ENCODE data around the gene FAM107A.
A peak's percentile ranks its signal among the peaks of the same experiment; 100 is the strongest.

Gene FAM107A

DNA sequence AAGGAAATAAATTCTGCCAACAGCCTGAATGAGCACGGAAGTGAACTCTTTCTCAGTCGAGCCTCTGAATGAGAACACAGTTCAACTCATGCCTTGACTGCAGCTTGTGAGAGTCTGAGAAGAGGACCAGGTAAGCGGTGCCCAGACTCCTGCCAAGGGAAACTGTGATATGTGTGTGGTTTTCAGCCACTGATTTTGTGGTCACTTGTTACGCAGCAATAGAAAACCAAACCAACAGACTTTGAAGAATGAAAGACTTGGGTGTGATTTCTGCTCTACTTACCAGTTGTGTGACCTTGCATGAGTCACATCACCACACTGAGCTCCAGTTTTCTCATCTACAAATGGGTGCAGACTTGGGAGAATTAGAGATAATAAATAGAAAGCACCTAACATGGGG, 30.6 kb upstream of the FAM107A start:
- ATAC-seq (peak; percentile 57), DNase-seq (no peak)
- Mint-ChIP-seq H3K36me3 (ENCODE audit: low read depth) (no peaks in the 10 kb centered on the region), H3K27me3 (peaks cover 5% of the 10 kb centered on the region), H3K9me3 (no peaks in the 10 kb centered on the region), H3K27ac (no peak overlapping the region), H3K4me1 (peaks cover 3% of the 10 kb centered on the region), H3K4me3 (no peak overlapping the region)

DNA sequence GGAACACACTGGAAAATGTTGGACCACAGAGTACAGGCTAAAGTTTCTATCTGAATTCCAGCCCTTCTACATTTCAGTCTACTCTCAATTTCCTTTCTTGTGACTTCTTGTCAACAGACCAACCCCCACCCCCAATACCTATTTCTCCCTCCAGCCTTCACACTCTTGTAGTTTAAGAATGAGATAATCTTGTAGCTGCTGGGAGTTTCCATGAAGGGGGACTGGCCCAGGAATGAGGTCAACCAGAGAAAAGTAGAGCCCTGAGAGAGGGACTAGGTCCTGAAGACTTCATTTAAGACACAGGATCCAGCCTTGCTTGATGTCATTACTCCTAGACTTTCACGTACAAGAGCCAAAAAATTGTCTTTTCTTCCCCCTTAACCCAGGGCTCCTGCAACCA, 29.5 kb upstream of the FAM107A start:
- Mint-ChIP-seq H3K4me3 (no peak overlapping the region), H3K36me3 (ENCODE audit: low read depth) (no peaks in the 10 kb centered on the region), H3K9me3 (no peaks in the 10 kb centered on the region), H3K4me1 (peaks cover 3% of the 10 kb centered on the region), H3K27ac (no peak overlapping the region), H3K27me3 (peaks cover 12% of the 10 kb centered on the region)
- ATAC-seq = no peak
- no peak for DNase-seq

DNA sequence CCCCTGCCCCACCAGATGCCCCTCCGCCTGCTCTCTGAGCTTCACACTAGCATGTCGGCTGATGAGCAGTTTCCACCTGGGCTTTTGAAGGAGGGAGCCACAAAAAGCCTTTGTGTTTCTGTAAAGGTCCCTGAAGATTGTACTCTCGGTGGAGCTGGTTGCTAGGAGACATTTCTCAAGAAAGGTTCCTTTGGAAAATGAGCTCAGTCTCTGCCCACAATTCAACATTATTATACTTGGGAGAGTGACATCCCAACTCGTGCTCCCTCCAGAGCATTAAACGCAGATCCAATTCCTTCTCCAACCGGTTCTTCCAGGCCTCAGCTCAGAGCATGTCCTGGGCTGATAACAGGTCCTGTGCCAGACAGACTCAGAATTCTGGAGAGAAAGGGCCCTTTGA, 26.8 kb upstream of the FAM107A start:
- ATAC-seq = no peak
- Mint-ChIP-seq H3K36me3 (ENCODE audit: low read depth) (no peaks in the 10 kb centered on the region), H3K9me3 (no peaks in the 10 kb centered on the region), H3K27me3 (peaks cover 12% of the 10 kb centered on the region), H3K4me1 (peaks cover 3% of the 10 kb centered on the region), H3K27ac (no peak overlapping the region), H3K4me3 (no peak overlapping the region)
- DNase-seq = no peak

GRCh38 chr3:58603606-58604005, 26.4 kb upstream of the FAM107A start:
- no peaks in the 10 kb centered on the region for H3K9me3 Mint-ChIP-seq
- H3K27ac Mint-ChIP-seq = no peak overlapping the region
- no peaks in the 10 kb centered on the region for H3K36me3 Mint-ChIP-seq (ENCODE audit: low read depth)
- H3K4me1 Mint-ChIP-seq = peaks cover 3% of the 10 kb centered on the region
- no peak for DNase-seq
- H3K27me3 Mint-ChIP-seq = peaks cover 12% of the 10 kb centered on the region
- no peak overlapping the region for H3K4me3 Mint-ChIP-seq
- ATAC-seq = no peak

DNA sequence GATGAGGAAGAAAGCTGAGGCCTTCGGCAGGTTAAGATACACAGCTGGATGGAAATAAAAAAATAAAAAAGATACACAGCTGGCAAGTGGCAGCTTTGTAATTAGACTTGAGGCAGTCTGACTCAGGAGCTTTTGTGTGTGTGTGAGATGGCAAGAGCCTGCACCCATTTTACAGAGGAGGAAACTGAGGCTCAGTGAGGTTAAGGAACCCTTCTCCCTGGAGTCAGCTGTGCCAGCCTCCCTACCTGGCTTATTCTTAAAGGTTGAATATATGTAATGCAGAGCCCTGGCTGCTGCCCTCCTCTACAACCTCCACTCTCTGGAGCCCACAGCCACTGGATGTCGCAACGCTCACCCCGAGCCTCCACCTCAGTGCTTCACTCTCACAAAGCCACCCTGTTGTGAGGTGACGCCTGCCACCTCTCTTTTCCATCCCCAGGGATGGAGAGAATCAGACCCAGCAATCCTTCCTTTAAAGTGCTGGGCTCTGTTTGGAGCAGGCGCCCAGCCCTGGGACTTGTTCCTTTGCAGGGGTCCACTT, 20.6 kb upstream of the FAM107A start:
- Mint-ChIP-seq H3K9me3 (no peaks in the 10 kb centered on the region), H3K4me1 (no peaks in the 10 kb centered on the region), H3K27me3 (peaks cover 11% of the 10 kb centered on the region), H3K27ac (no peak overlapping the region), H3K36me3 (ENCODE audit: low read depth) (no peaks in the 10 kb centered on the region), H3K4me3 (no peak overlapping the region)
- no peak for DNase-seq
- ATAC-seq = no peak

DNA sequence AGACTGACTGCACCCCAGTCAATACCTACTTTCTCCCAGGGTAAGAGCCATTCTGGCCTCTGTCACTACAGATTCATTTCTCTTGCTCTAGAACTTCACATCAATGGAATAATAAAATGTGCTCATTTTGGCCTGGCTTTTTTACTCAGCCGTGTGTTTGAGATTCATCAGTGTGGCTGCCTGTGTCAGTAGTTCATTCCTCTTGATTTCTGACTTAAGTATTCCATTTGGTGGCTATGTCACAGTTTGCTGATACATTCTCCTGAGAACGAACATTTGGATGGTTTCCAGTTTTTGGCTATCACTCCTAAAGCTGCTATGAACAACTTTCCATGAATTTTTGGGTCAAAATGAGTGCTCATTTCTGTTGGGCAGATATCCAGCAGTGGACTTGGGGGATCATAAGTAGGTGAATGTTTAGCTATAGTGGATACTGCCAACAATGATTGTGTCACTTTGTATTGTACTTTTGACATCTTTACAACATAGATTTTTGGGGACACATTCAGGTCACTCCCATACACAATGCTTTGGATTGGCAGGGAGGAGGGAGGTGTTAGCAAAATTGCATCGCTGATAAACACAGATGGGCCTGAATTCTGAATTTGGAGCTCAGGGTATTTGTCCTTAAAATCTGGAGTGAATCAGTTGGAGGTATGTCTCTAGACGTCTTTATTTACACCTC, 19.8 kb upstream of the FAM107A start:
- H3K4me3 Mint-ChIP-seq = no peak overlapping the region
- DNase-seq (no peak), ATAC-seq (no peak)

DNA sequence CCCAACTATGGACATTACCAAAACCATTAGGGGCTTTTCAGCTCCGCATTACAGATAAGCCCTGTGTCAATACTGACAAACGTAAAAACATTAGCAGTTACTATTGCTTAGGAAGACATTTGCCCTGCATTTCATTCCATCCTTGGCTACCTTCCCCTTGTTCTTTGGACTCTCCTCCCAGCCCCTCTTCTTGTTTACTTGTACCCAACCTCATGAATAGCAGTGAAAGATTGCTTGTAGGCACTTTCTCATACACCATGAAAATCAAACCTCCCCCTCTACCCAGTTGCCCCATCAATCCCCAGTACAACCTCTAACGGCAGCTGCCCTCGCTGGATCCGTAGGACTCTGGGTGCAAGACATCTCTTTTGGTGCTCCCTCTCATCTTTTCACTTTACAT, 16.9 kb upstream of the FAM107A start:
- Mint-ChIP-seq H3K4me3 (no peak overlapping the region), H3K9me3 (no peaks in the 10 kb centered on the region), H3K27me3 (peaks cover 12% of the 10 kb centered on the region), H3K4me1 (peaks cover 2% of the 10 kb centered on the region), H3K27ac (no peak overlapping the region), H3K36me3 (ENCODE audit: low read depth) (no peaks in the 10 kb centered on the region)
- DNase-seq (no peak), ATAC-seq (no peak)

More for the DNA sequence above, 19.8 kb upstream of the FAM107A start:
- no peaks in the 10 kb centered on the region for H3K36me3 Mint-ChIP-seq (ENCODE audit: low read depth)
- H3K27me3 Mint-ChIP-seq = peaks cover 6% of the 10 kb centered on the region
- no peaks in the 10 kb centered on the region for H3K9me3 Mint-ChIP-seq
- no peaks in the 10 kb centered on the region for H3K4me1 Mint-ChIP-seq
- no peak overlapping the region for H3K27ac Mint-ChIP-seq

DNA sequence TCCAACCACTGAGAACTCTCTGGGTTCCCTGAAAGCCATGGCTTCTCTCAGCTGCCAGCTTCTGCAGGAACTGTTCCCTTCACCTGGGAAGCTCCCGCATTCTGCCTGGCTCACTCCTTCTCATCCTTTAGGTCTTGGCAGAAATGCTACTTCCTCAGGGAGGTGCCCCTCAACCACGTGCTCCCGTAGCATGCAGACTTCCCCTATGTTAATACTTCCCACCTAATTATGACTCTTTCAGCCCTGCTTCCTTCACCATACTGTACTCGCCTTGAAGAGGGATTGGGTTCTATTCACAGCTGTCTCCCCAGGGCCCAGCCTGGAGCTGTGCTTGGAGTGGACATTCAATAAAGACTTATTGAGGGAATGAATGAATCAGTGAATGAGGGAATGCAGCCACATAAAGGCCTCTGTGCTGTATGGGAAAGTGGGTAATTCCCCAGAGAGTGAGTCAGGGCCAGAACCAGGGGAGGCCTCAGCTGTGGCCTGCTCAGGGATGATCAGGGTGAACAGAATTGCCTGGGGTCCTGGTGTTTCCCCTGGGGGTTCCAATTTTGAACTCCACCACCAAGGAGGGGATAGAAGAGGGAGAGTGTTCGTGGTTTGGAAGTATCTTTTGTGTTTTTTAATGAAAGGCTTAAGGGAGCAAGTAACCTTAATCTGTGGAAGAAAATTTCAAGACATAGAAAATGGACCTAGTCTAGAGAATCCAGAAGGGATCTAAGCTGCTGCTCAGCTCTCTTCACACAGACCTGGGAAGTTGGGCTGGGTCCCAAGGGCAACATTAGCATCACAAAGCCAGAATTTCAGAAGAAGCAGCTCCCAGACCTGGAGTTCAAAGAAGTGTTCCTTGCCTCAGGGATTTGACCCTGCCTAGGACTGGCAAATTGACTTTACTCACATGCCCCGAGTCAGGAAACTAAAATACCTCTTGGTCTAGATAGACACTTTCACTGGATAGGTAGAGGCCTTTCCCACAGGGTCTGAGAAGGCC, 14.6 kb upstream of the FAM107A start:
- no peak for DNase-seq

DNA sequence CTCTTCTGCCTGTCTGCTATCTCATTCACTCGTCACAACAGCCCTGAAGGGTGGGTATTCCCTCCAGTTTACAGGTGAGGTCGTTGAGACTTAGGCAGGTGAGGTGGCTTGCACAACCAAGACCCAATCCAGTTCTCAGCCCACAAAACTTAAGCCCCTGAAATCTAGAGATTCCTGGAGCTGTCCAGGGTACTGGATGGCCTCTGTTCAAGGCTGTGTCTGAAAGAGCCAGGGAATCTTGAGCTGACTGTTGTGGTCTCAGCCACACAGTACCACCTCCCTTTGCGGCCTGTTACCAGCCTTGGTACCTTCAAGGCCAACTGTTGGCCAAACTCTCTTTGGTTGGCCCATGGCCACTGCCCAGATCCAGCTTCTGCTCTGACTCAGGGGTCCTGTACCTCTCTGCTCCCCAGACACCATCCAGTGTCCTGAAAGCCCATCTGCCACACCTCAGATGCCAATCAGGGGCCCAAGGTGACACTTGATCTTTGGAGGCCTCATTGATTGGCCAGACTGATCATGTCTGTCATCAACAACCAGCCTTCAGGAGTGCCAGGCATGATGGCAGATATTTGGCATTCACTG, 10.9 kb upstream of the FAM107A start:
- DNase-seq = peak; percentile 19
- Mint-ChIP-seq H3K27ac (no peak overlapping the region), H3K36me3 (ENCODE audit: low read depth) (peaks cover 5% of the 10 kb centered on the region), H3K27me3 (peaks cover 52% of the 10 kb centered on the region), H3K4me1 (peaks cover 19% of the 10 kb centered on the region), H3K9me3 (no peaks in the 10 kb centered on the region), H3K4me3 (no peak overlapping the region)
- no peak for ATAC-seq

More for the DNA sequence above, 14.6 kb upstream of the FAM107A start:
- Mint-ChIP-seq H3K27me3 (peaks cover 30% of the 10 kb centered on the region), H3K4me3 (no peak overlapping the region), H3K36me3 (ENCODE audit: low read depth) (no peaks in the 10 kb centered on the region), H3K4me1 (peaks cover 2% of the 10 kb centered on the region), H3K9me3 (no peaks in the 10 kb centered on the region), H3K27ac (no peak overlapping the region)
- peak; percentile 69 for ATAC-seq

GRCh38 chr3:58586776-58587192, 9.6 kb upstream of the FAM107A start:
- Mint-ChIP-seq H3K27ac (no peak overlapping the region), H3K4me1 (peaks cover 19% of the 10 kb centered on the region), H3K4me3 (no peak overlapping the region), H3K27me3 (peaks cover 52% of the 10 kb centered on the region), H3K36me3 (ENCODE audit: low read depth) (peaks cover 5% of the 10 kb centered on the region), H3K9me3 (no peaks in the 10 kb centered on the region)
- DNase-seq (no peak), ATAC-seq (no peak)

DNA sequence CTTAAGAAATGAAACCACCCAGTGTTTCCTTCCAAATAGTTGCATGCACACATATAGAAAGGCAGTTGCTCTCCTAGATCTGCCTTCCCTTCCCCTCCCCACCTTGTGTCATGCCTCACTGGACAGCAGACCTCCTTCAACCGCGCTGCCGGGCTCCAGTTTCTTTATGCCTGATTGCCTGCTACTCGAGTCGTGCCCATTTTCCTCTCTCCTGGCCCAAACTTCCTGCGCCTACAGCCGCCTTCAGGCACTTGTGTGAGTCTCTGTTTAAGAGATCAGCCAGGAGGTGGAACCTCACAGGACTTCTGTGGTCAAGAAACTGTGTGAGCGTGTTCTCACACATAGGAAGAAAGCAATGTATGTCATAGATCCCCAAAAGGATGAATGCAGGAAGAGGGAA, 8.8 kb upstream of the FAM107A start:
- H3K27me3 Mint-ChIP-seq = peaks cover 50% of the 10 kb centered on the region
- H3K4me1 Mint-ChIP-seq = peaks cover 17% of the 10 kb centered on the region
- DNase-seq = no peak
- H3K4me3 Mint-ChIP-seq = peak overlapping the region; percentile 82
- ATAC-seq = no peak
- H3K27ac Mint-ChIP-seq = no peak overlapping the region
- H3K36me3 Mint-ChIP-seq (ENCODE audit: low read depth) = peaks cover 5% of the 10 kb centered on the region
- no peaks in the 10 kb centered on the region for H3K9me3 Mint-ChIP-seq

- no peak overlapping the region for H3K27ac Mint-ChIP-seq
- peaks cover 5% of the 10 kb centered on the region for H3K36me3 Mint-ChIP-seq (ENCODE audit: low read depth)
- H3K4me3 Mint-ChIP-seq = peak overlapping the region; percentile 82
- peaks cover 17% of the 10 kb centered on the region for H3K4me1 Mint-ChIP-seq
- ATAC-seq (peak; percentile 89), DNase-seq (peak; percentile 74)
- peaks cover 43% of the 10 kb centered on the region for H3K27me3 Mint-ChIP-seq
- no peaks in the 10 kb centered on the region for H3K9me3 Mint-ChIP-seq
Observed at GRCh38 chr3:58585005-58585786, 8.0 kb upstream of the FAM107A start.

DNA sequence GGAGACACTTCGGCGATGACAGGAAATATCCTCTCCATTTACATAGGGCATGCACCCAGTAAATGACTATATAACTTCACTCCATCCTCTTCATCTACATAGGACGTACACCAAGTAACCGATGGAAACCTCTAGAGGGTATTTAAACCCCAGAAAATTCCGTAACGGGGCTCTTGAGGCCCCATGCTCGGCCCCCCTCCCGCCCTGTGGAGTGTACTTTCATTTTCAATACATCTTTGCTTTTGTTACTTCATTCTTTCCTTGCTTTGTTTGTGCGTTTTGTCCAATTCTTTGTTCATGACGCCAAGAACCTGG, 7.5 kb upstream of the FAM107A start:
- H3K9me3 Mint-ChIP-seq = no peaks in the 10 kb centered on the region
- peak; percentile 26 for ATAC-seq
- H3K4me1 Mint-ChIP-seq = peaks cover 17% of the 10 kb centered on the region
- peak; percentile 8 for DNase-seq
- peak overlapping the region; percentile 82 for H3K4me3 Mint-ChIP-seq
- no peak overlapping the region for H3K27ac Mint-ChIP-seq
- peaks cover 5% of the 10 kb centered on the region for H3K36me3 Mint-ChIP-seq (ENCODE audit: low read depth)
- peaks cover 42% of the 10 kb centered on the region for H3K27me3 Mint-ChIP-seq

All from activated naive CD8-positive, alpha-beta T cell treated with anti-CD3 and anti-CD28 coated beads, Interleukin-2, amount 50 U/mL, for 24 hours (primary cell).